Effector memory CD4-positive, alpha-beta T cell (primary cell): Measurements from ENCODE around the gene CFAP157.

Experiments used
- DNase-seq, 3 donors: peaks; one replicate each; pipeline ENCODE4 v3.0.0-alpha.2; 2020
- H3K27ac ChIP-seq: 2 replicates; pipeline ENCODE4 v1.7.0; 2013; ENCODE audit warnings: mild to moderate bottlenecking, low read length, moderate library complexity; ENCODE audit not compliant: insufficient read depth, poor library complexity, severe bottlenecking
- H3K27me3 ChIP-seq: replicated peaks from 2 replicates; pipeline ENCODE4 v1.7.0; 2013; ENCODE audit warnings: mild to moderate bottlenecking, low read length; ENCODE audit not compliant: insufficient read depth, control insufficient read depth, poor library complexity, severe bottlenecking
- H3K36me3 ChIP-seq: 2 replicates; pipeline ENCODE4 v1.7.0; 2013; ENCODE audit warnings: mild to moderate bottlenecking, low read length, moderate library complexity; ENCODE audit not compliant: control insufficient read depth, insufficient read depth
- H3K4me1 ChIP-seq: 2 replicates; pipeline ENCODE4 v1.7.0; 2013; ENCODE audit warnings: low read length, mild to moderate bottlenecking; ENCODE audit not compliant: control insufficient read depth, insufficient read depth, poor library complexity, severe bottlenecking
- H3K4me3 ChIP-seq: 2 replicates; pipeline ENCODE4 v1.7.0; 2013; ENCODE audit warnings: low read length, low read depth, mild to moderate bottlenecking; ENCODE audit not compliant: insufficient read depth, poor library complexity, severe bottlenecking
- H3K9me3 ChIP-seq: 2 replicates; pipeline ENCODE4 v1.7.0; 2013; ENCODE audit warnings: mild to moderate bottlenecking, low read length, moderate library complexity; ENCODE audit not compliant: control insufficient read depth

CFAP157 gene

DNA sequence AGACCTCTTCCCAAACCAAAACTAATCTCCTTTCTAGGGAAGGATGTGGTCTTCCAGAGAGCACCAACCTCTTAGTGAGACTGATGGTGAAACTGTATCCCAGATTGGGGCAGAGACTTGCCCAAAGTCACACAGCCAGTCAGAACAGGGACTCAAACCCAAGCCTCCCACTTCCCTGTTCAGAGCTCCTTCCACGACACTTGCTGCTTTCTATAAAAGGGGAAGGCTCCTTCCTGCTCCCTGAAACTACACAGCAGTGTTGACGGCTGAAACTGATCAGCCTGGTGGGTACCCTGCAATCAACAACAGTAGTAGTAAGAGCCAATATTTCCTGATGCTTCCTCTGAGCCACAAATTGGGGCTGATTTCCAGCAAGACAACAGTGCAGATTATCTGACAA, 26.8 kb downstream of the CFAP157 start:
- Histone ChIP-seq H3K36me3 (peaks cover 9% of the 10 kb centered on the region), H3K4me1 (peaks cover 12% of the 10 kb centered on the region), H3K9me3 (no peaks in the 10 kb centered on the region), H3K27ac (no peak overlapping the region), H3K4me3 (no peak overlapping the region), H3K27me3 (no peaks in the 10 kb centered on the region)
- DNase-seq: no peak

DNA sequence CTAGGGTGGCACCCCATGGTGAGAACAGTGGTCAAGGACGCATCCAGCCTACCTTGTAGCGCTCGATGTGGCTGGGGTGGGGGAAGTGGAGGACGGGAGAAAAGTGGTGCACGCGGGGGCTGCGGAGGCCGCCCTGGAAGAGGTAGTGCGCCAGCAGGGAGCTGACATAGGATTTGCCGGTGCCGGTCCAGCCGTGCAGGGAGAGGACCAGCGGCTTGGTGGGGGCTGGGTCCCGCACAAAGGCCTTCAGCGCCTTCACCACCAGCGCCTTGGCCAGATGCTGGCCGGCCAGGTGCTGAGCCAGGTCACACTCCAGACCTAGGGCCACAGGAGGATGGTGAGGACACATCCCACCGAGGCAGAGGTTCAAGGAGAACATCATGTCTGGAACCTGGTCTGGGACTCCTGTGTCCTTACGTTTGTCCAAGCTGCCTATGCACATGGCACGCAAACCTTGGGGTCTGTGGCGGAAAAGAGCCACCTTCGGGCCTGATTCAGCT, 27.5 kb downstream of the CFAP157 start:
- no peak for DNase-seq
- peak overlapping the region; percentile 86 for H3K27ac ChIP-seq
- H3K9me3 ChIP-seq: no peaks in the 10 kb centered on the region
- H3K4me3 ChIP-seq: peak overlapping the region; percentile 70
- peaks cover 15% of the 10 kb centered on the region for H3K36me3 ChIP-seq
- no peaks in the 10 kb centered on the region for H3K27me3 ChIP-seq
- peaks cover 12% of the 10 kb centered on the region for H3K4me1 ChIP-seq

DNA sequence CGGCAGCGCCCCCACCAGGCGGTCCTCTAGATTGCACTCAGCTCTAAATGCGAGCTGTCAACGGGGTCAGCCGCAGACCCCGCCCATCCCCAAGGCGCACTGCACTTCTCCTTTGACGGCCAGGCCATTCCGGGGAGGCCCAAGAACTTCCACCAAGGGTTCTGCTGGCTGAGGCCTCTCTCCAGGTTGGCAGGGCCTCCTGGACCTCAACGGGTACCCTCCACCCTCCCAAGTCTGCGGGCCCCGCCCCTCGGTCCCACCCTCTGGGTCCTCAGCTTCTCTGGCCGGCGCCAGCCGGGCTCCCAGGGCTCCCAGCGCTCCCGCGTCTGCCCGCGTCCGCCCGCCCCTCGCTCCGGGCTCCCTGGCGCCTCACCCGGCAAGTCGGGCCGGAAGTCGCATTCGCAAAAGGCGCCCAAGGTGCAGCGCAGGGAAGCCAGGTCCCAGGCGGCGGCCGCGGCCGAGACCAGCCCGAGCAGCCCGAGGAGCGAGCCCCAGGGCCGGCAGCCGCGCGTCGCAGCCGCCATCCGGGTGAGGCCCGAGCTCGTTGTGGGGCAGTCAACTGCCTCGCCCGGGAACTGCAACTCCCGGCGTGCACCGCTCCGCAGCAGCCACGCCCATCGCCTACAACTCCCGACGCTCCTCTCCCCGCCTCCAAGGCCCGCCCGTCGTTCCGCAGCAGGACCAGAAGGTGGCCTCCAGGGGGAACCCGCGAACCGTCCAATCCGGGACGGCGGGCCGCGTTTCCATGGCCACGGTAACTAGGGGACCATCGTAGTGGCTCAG, 28.1 kb downstream of the CFAP157 start, which contains the start of gene TOR2A:
Gene TOR2A, minus strand, starts transcription at position 548 of the 783 bp plus-strand sequence. Its CDS starts 24 bp downstream, at position 524.
- peak; percentile 98 to 99 (median 98) for DNase-seq
- Histone ChIP-seq H3K9me3 (no peaks in the 10 kb centered on the region), H3K27me3 (no peaks in the 10 kb centered on the region), H3K4me3 (peak within 1 kb of the TSS; percentile 70), H3K4me1 (peaks cover 12% of the 10 kb centered on the region), H3K27ac (peak within 1 kb of the TSS; percentile 86), H3K36me3 (peaks cover 22% of the 10 kb centered on the region)

DNA sequence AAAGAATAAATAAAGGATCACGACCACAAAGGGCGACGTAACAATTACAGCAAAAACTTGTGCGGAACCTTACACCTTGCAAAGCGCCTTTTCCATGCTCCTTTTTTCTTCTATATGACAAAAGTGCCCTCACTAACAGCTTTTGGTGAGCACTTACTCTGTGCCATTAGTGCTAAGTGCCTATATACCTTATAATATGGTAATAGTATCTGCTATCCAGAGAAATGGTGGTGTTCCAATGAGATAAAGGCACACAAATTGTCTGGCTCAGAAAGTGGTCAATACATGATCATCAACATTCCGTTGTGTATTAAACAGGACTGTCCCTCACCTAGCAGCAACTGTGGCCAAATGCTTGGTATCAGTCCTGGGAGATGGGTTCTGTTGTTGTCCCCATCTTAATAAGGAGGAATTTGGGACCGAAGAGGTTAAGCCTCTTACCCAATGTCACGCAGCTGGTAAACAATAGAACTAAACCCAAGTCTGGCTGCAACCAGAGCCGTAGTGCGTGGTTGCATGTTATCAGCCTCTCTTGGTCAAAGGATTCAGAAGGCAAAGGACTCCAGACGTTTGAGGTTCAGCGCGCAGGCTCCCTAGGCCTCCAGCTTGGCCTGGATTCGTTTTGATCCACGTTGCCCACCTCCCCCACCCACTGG, 28.9 kb downstream of the CFAP157 start:
- Histone ChIP-seq H3K9me3 (no peaks in the 10 kb centered on the region), H3K4me1 (peaks cover 12% of the 10 kb centered on the region), H3K36me3 (peaks cover 29% of the 10 kb centered on the region), H3K4me3 (no peak overlapping the region), H3K27ac (peak overlapping the region; percentile 86), H3K27me3 (no peaks in the 10 kb centered on the region)
- DNase-seq: no peak

DNA sequence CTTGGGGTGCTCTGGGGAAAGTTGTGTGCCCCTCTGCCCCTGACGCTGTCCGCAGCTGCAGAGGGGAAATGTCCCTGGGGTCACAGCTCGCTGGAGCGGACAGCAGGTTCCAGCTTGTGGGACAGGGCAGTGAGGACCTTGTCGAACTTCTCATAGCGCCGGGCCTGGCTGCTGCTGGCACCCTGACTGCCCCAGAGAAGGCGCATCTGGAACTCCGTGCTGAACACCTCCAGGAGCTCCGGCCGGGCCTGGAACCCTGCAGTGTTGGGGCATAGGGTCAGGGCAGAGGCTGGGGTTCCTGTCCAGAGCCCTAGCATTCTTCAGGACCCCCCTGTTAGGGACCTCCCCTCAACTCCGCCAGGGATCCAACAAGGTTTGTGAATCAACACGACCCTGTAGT, 31.9 kb downstream of the CFAP157 start:
- H3K36me3 ChIP-seq: peaks cover 55% of the 10 kb centered on the region
- no peak overlapping the region for H3K27ac ChIP-seq
- no peaks in the 10 kb centered on the region for H3K27me3 ChIP-seq
- H3K4me1 ChIP-seq: peaks cover 12% of the 10 kb centered on the region
- H3K9me3 ChIP-seq: no peaks in the 10 kb centered on the region
- no peak overlapping the region for H3K4me3 ChIP-seq
- DNase-seq: no peak

DNA sequence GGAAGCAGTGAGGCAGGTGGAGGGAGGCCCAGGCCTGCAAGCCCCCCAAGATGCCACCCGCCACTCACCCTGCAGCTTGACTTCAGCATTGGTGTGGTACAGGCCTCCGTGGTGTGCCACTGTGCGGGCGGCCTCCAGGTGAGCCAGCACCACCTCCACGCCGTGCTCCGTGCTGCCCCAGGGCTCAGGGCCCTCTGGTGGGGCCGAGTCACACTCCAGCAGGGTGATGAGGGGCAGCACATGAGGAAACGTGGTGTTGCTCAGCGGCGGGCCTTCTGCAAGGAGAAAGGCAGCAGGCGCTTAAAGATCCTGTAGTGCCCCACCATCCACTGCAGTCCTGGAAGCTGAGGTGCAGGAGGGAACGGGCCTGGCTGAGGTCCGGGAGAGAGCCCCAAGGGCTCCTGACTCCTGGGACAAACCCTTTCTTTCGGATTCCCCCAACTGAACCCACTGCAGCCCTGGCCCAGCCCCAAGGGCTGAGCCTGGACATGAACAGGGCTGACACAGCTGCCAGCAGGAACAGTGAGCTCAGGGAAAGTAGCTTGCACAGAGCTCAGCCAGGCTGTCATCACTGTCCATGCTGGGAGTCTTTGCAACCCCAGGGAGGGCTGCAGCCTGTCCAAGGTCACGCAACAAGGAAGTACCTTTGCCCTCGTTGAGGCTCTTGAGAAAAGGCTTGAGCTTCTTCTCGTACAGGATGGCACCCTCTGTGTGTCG, 33.0 kb downstream of the CFAP157 start:
- no peak for DNase-seq
- Histone ChIP-seq H3K36me3 (peaks cover 65% of the 10 kb centered on the region), H3K4me1 (peaks cover 6% of the 10 kb centered on the region), H3K27me3 (no peaks in the 10 kb centered on the region), H3K4me3 (no peak overlapping the region), H3K27ac (no peak overlapping the region), H3K9me3 (no peaks in the 10 kb centered on the region)

DNA sequence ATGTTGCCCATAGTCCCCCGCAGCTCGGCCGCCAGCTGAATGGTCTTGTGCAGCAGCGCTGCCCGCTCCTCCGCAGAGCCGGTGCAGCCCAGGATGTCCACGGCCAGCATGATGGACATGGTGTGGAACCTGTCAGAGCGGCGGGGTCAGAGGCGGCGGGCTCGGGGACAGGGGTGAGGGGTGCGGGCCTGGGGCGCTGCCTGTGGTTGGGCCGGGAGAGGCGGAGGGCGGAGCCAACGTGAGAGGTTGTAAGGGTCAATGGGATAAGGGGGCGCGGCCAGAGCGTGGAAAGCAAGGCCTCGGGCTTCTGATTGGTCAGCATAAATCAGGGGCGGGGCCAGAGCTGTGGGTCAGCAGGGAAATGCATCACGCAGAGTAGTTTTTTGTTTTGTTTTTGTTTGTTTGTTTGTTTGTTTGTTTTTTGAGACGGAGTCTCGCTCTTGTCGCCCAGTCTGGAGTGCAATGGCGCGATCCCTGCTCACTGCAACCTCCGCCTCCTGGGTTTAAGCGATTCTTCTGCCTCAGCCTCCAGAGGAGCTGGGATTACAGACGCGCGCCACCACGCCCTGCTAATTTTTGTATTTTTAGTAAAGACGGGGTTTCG, 35.1 kb downstream of the CFAP157 start:
- Histone ChIP-seq H3K27me3 (no peaks in the 10 kb centered on the region), H3K9me3 (no peaks in the 10 kb centered on the region), H3K4me3 (no peak overlapping the region), H3K27ac (no peak overlapping the region), H3K36me3 (peaks cover 76% of the 10 kb centered on the region), H3K4me1 (no peaks in the 10 kb centered on the region)
- DNase-seq: no peak

DNA sequence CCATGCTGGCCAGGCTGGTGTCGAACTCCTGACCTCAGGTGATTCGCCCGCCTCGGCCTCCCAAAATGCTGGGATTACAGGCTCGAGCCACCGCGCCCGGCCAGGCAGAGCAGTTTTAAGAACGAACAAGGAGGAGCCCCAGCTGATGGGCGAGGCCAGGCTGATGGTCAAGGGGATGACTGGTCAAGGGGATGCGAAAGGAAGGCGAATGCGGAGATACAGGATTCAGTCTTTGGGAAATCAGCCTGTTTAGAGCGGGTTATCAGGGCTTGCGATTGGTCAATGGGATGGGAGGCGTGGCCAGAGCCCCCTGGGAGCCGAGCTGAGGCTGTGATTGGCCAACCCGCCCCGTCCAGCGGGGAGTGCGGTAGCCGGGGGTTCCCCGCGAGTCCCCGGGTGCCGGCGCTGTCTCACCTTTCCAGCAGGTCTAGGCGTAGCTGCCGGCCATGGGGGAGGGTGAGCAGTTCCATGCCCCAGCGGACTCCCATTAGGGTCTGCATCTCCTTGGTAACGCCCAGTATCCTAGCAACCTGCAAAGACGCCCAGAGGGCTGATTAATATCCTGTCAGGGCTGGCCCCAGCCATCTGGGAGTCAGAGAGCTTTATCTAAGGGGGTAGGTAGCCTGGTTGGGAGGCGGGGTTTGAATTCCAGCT, 35.8 kb downstream of the CFAP157 start:
- peaks cover 82% of the 10 kb centered on the region for H3K36me3 ChIP-seq
- H3K27me3 ChIP-seq: no peaks in the 10 kb centered on the region
- no peak overlapping the region for H3K4me3 ChIP-seq
- no peak for DNase-seq
- no peaks in the 10 kb centered on the region for H3K4me1 ChIP-seq
- H3K27ac ChIP-seq: peak overlapping the region; percentile 32
- H3K9me3 ChIP-seq: no peaks in the 10 kb centered on the region

DNA sequence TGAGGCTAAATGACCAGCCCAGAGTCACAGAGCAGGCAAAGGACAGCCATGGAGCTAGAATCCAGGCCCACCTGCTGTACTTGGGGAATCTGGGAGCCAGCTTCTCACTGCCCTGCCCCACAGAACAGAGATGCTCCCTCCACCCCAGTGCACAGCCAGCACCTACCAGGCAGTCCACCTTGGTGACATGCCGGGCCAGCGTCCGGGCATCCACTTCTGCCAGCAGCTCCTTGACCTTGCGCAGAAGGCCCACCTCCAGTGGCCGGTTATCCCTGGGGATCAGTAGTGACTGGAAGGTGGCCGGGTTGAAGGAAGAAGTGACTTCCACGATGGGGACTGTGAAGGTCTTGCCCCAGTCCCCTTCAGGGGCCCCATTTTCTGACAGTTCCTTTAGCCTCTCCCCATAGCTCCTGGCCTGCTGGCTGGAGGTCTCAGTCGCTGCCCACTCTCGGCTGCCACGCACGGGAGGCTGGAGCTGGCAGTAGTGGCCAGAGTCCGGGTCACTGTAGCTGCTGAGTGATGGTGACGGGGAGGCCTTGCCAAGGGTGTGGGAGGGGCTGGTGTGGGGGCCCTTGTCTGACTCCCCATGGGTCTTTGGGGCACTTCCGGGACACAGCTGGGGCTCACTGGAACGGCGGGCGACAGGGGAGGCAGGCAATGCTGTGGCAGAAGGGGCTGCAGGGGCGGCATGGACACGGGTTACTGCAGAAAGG, 37.8 kb downstream of the CFAP157 start:
- H3K9me3 ChIP-seq: no peaks in the 10 kb centered on the region
- no peak overlapping the region for H3K4me3 ChIP-seq
- H3K27me3 ChIP-seq: no peaks in the 10 kb centered on the region
- no peaks in the 10 kb centered on the region for H3K4me1 ChIP-seq
- no peak for DNase-seq
- H3K27ac ChIP-seq: no peak overlapping the region
- H3K36me3 ChIP-seq: peaks cover 84% of the 10 kb centered on the region
